DMS 273 treated with DMSO at 0.1 percent for 48 hours (cell line): Measurements from ENCODE around the gene ENOPH1.
"Not testable (repeated sequence)": the region's sequence is repeated elsewhere in the genome, so short reads cannot be mapped to it uniquely, and the experiment has no call there.

Experiments
- DNase-seq: peaks from one replicate; lab custom pipeline; 2025; lab: John Stamatoyannopoulos, UW

Gene ENOPH1

GRCh38 chr4:82430193-82430963, at the start of gene ENOPH1, which contains the start of gene HNRNPDL:
Gene ENOPH1 (plus strand): TSS chr4:82430590. CDS start chr4:82430830, 240 bp downstream.
Gene HNRNPDL (minus strand): TSS chr4:82430462. CDS start chr4:82429690, 772 bp downstream.
- DNase-seq: peak; percentile 90

GRCh38 chr4:82380831-82381230, 49.6 kb upstream of the ENOPH1 start:
- DNase-seq: no peak

- no peak for DNase-seq
Measured at GRCh38 chr4:82381235-82381634, 49.2 kb upstream of the ENOPH1 start.

- no peak for DNase-seq
Measured at GRCh38 chr4:82381661-82382296, 48.6 kb upstream of the ENOPH1 start.

GRCh38 chr4:82382751-82383150, 47.6 kb upstream of the ENOPH1 start:
- DNase-seq: no peak

GRCh38 chr4:82386312-82386711, 44.1 kb upstream of the ENOPH1 start:
- DNase-seq: not testable (repeated sequence)

GRCh38 chr4:82388405-82388804, 42.0 kb upstream of the ENOPH1 start:
- no peak for DNase-seq

GRCh38 chr4:82390061-82390460, 40.3 kb upstream of the ENOPH1 start:
- DNase-seq: not testable (repeated sequence)

GRCh38 chr4:82394896-82395295, 35.5 kb upstream of the ENOPH1 start:
- no peak for DNase-seq

GRCh38 chr4:82397527-82397926, 32.9 kb upstream of the ENOPH1 start:
- no peak for DNase-seq

GRCh38 chr4:82398263-82398662, 32.1 kb upstream of the ENOPH1 start:
- no peak for DNase-seq

GRCh38 chr4:82401600-82401999, 28.8 kb upstream of the ENOPH1 start:
- DNase-seq: no peak

GRCh38 chr4:82402196-82402775, 28.1 kb upstream of the ENOPH1 start:
- no peak for DNase-seq

GRCh38 chr4:82403725-82404124, 26.7 kb upstream of the ENOPH1 start:
- DNase-seq: no peak

- not testable (repeated sequence) for DNase-seq
Measured at GRCh38 chr4:82415061-82415460, 15.3 kb upstream of the ENOPH1 start.

GRCh38 chr4:82415922-82416365, 14.4 kb upstream of the ENOPH1 start:
- no peak for DNase-seq

- no peak for DNase-seq
Measured at GRCh38 chr4:82419451-82419850, 10.9 kb upstream of the ENOPH1 start.

GRCh38 chr4:82421796-82422560, 8.4 kb upstream of the ENOPH1 start:
- DNase-seq: no peak

GRCh38 chr4:82422616-82423015, 7.8 kb upstream of the ENOPH1 start:
- no peak for DNase-seq

- DNase-seq: no peak
Measured at GRCh38 chr4:82423245-82424054, 6.9 kb upstream of the ENOPH1 start.

GRCh38 chr4:82425478-82425877, 4.9 kb upstream of the ENOPH1 start:
- DNase-seq: no peak
